ENCODE data around the gene LRRC27.
"Not testable (repeated sequence)": the region's sequence is repeated elsewhere in the genome, so short reads cannot be mapped to it uniquely, and the experiment has no call there.

Gene LRRC27

DNA sequence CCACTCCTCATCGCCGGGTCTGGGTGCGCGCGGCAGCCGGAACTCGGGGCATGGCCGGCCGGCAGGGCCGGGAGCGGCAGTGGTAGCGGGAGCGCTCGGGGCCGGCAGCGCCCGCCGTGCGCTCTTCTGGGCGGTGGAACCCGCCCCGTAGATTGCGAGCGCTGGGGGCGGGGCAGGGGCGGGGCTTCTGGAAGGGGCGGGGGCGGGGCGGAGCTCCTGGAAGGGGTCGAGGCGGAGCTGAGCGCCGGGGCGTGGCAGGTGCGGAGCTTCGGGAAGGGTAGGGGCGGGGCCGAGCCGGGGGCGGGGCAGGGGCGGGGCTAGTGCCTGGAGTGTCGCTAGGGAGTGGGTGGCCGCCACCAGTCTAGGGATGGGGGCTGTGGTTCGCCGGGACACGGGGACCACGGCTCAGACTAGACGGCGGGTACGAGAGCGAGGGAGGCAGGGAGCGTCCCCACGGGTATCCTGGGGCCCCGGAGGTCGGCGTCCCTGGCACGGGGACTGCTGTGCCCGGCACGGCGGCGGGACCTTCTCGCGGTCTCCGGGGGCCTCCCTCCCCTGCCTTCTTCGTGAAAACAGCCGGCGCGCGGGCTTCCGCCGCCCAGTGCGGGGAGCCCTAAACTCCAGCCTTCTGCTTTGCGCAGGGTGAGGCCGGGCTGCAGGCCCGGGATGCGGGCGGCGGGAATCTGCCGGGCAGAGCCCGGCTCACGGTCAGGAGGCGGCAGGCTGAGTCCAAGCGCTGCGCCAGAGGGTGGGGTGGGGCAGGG, 24.0 kb upstream of the LRRC27 start, which contains the start of gene STK32C:
Gene STK32C, minus strand, starts transcription at position 128 of the 764 bp plus-strand sequence. Its CDS starts 117 bp downstream, at position 11.
- Mint-ChIP-seq H3K27ac (peak within 1 kb of the TSS; percentile 59), H3K36me3 (ENCODE audit: low read depth) (no peaks in the 10 kb centered on the region), H3K9me3 (no peaks in the 10 kb centered on the region), H3K27me3 (no peaks in the 10 kb centered on the region), H3K4me3 (peak within 1 kb of the TSS; percentile 87), H3K4me1 (peaks cover 14% of the 10 kb centered on the region)
- DNase-seq, result peak; percentile 91
- ATAC-seq, result peak; percentile 85

DNA sequence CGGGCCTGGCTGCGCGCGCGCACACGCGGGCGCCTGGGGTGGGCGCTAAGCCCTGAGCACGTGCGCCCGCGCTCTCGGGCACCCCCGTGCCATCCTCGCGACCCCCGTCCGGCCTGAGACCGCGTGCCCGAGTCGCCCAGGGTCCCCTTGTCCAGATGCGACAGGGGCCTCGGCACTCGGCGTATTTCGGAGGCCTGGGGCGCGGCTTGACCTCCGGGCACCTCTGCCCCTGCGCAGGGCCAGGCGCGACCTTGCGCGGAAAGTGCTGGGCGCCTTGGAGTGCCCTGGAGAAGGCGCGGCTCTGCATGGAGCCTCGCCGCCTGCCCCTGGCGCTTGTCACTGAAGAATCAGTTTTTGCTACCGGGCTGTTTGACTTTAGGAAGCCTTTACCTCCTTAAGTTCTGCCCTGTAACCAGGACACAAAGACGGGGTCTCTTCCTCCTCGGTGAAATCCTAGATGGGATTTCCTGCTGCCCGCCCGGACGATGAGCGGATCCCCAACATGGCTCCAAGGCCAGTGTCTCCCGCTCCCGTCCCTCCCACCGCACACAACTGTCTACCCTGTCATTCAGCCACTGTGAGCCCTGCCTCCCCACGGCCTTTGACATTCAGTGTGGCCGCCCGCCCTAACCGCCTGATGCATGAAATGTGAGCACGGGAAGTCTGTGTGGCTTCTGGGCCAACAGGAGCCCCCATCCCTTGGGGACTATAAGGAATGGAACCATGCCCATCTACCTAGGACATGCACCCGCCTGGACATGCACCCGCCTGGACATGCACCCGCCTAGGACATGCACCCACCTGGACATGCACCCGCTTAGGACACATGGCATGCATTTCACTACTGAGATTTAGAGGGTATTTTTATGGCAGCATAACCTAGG, 23.2 kb upstream of the LRRC27 start:
- no peak for ATAC-seq

DNA sequence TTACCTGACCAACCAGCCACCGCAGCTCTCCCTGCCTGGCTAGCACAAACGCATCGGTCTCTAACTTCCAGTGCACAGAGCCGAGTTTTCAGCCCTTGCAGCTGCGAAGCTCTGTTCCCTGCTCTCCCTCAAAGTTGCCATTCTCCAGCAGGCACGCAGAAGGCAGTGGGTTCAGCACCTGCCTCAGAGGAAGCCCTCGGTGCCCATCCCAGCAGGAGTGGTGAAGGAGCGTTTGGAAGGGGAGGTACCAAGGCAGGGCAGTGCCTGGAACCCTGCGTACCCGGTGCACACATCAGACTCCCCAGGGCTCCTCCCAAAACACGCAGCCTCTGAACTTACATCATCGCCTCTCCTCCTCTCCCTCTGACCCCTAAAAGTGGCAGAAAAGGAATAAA, 22.5 kb upstream of the LRRC27 start:
- ATAC-seq (no peak), DNase-seq (no peak)
- Mint-ChIP-seq H3K4me1 (peaks cover 14% of the 10 kb centered on the region), H3K36me3 (ENCODE audit: low read depth) (no peaks in the 10 kb centered on the region), H3K4me3 (peak overlapping the region; percentile 21), H3K27ac (no peak overlapping the region), H3K9me3 (no peaks in the 10 kb centered on the region), H3K27me3 (no peaks in the 10 kb centered on the region)

More for the DNA sequence above, 23.2 kb upstream of the LRRC27 start:
- H3K27ac Mint-ChIP-seq, result no peak overlapping the region
- no peaks in the 10 kb centered on the region for H3K27me3 Mint-ChIP-seq
- no peak for DNase-seq
- no peaks in the 10 kb centered on the region for H3K9me3 Mint-ChIP-seq
- peaks cover 14% of the 10 kb centered on the region for H3K4me1 Mint-ChIP-seq
- H3K36me3 Mint-ChIP-seq (ENCODE audit: low read depth), result no peaks in the 10 kb centered on the region
- H3K4me3 Mint-ChIP-seq, result peak overlapping the region; percentile 65

DNA sequence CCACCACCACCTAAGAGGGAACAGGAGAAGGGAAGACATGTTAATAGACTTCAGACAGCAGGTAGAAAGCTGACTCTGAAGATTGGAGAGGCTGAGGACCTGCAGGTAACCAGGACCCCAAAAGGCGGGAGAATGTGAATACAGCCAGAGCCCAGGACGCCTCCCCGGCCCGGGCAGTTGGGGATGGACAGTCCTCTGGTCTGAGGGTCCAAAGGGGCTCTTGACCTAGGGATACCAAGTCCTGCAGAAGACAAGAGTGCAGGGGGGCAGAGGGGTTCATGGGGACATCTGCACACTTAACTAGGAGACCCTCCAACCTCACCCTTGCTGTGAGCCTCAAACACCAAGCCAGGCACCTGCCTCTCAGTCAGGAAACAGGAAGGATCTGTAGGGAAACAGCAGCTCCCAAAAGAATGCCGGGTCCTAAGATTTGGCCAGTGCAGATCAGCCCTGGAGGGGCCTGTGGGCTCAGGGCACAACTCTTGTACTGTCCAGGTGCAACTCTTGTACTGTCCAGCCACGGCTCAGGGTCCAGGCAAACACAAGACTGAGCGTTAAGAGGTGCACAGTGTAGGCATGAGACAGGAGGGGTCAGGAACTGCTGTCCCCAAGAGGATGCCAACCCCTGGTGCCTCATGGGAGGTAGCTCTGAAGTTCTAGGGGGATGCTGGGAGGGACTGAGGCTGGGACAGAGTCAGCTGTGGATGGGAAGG, 22.0 kb upstream of the LRRC27 start:
- H3K4me1 Mint-ChIP-seq, result peaks cover 14% of the 10 kb centered on the region
- no peak for DNase-seq
- H3K36me3 Mint-ChIP-seq (ENCODE audit: low read depth), result no peaks in the 10 kb centered on the region
- H3K9me3 Mint-ChIP-seq, result no peaks in the 10 kb centered on the region
- no peak for ATAC-seq
- H3K27me3 Mint-ChIP-seq, result no peaks in the 10 kb centered on the region
- peak overlapping the region; percentile 21 for H3K4me3 Mint-ChIP-seq
- no peak overlapping the region for H3K27ac Mint-ChIP-seq

DNA sequence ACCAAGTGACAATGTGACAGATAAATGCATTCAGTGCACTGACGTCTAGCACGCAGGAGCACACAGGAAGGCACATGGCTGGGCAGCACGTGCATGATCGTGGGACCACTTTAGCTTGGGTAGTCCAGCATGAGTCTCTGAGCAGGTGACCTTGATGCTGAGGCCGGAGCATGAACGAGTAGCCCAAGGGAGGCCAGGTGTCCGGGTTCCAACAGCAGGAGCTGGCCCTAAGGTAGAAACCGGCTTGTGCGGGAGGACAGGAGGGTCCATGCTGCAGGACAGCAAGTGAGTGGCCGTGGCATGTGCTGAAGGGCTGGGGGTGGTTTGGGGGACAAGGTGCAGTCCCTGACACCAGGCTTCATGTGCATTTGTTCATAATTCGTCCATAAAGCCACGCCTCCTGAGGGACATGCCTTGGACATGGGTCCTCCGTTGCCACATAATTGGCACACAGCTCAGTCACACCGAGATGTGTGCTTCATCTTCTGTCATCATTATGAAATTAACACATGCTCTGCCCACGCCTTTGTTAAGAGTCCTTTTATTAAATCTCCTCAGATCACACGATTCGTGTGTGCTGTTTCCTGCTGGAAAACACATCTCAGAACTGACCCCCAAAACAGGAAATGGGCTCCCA, 21.2 kb upstream of the LRRC27 start:
- Mint-ChIP-seq H3K27ac (no peak overlapping the region), H3K4me3 (no peak overlapping the region), H3K36me3 (ENCODE audit: low read depth) (no peaks in the 10 kb centered on the region), H3K9me3 (no peaks in the 10 kb centered on the region), H3K27me3 (no peaks in the 10 kb centered on the region), H3K4me1 (peaks cover 14% of the 10 kb centered on the region)
- ATAC-seq, result no peak
- DNase-seq, result no peak

- no peaks in the 10 kb centered on the region for H3K27me3 Mint-ChIP-seq
- no peaks in the 10 kb centered on the region for H3K9me3 Mint-ChIP-seq
- H3K27ac Mint-ChIP-seq, result no peak overlapping the region
- no peak for DNase-seq
- H3K4me1 Mint-ChIP-seq, result peaks cover 11% of the 10 kb centered on the region
- no peaks in the 10 kb centered on the region for H3K36me3 Mint-ChIP-seq (ENCODE audit: low read depth)
- no peak for ATAC-seq
- no peak overlapping the region for H3K4me3 Mint-ChIP-seq
These were observed 20.6 kb upstream of the LRRC27 start for GRCh38 chr10:132311338-132311939.

GRCh38 chr10:132313305-132313704, 18.7 kb upstream of the LRRC27 start:
- no peaks in the 10 kb centered on the region for H3K36me3 Mint-ChIP-seq (ENCODE audit: low read depth)
- H3K9me3 Mint-ChIP-seq, result no peaks in the 10 kb centered on the region
- DNase-seq (no peak), ATAC-seq (no peak)
- H3K4me3 Mint-ChIP-seq, result no peak overlapping the region
- no peak overlapping the region for H3K27ac Mint-ChIP-seq
- no peaks in the 10 kb centered on the region for H3K27me3 Mint-ChIP-seq
- peaks cover 6% of the 10 kb centered on the region for H3K4me1 Mint-ChIP-seq

DNA sequence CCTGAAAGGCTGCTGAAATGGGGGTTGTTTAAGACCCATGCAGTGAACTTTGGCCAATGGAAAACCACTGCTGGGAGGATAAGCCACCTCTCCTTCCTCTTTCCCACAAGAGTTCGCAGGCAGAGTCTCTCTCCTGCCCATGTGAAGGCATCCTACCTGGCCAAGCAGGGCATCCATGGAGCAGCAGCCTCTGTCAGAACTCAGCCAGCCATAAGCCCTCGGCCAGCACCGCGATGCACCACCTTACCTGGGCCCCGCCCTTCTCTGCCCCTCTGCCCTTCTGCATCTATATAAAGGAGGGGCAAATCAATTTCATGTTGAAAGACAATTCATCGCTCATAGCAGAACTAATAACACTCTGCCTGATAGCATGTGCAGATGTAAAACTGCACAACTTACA, 18.1 kb upstream of the LRRC27 start:
- no peaks in the 10 kb centered on the region for H3K27me3 Mint-ChIP-seq
- H3K9me3 Mint-ChIP-seq, result no peaks in the 10 kb centered on the region
- H3K4me1 Mint-ChIP-seq, result peaks cover 6% of the 10 kb centered on the region
- no peak for DNase-seq
- no peak overlapping the region for H3K27ac Mint-ChIP-seq
- H3K36me3 Mint-ChIP-seq (ENCODE audit: low read depth), result no peaks in the 10 kb centered on the region
- H3K4me3 Mint-ChIP-seq, result no peak overlapping the region
- ATAC-seq, result no peak

- Mint-ChIP-seq H3K27ac (no peak overlapping the region), H3K4me1 (peaks cover 4% of the 10 kb centered on the region), H3K4me3 (no peak overlapping the region), H3K9me3 (no peaks in the 10 kb centered on the region), H3K27me3 (no peaks in the 10 kb centered on the region), H3K36me3 (ENCODE audit: low read depth) (no peaks in the 10 kb centered on the region)
- DNase-seq, result no peak
- no peak for ATAC-seq
These were observed 17.7 kb upstream of the LRRC27 start for GRCh38 chr10:132314336-132314735.

DNA sequence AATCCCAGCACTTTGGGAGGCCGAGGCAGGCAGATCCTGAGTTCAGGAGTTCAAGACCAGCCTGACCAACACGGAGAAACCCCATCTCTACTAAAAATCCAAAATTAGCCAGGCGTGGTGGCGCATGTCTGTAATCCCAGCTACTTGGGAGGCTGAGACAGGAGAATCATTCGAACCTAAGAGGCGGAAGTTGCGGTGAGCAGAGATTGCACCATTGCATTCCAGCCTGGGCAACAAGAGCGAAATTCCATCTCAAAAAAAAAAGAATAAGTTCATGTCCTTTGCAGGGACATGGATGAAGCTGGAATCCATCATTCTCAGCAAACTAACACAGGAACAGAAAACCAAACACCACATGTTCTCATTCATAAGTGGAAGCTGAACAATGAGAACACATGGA, 17.1 kb upstream of the LRRC27 start:
- not testable (repeated sequence) for ATAC-seq; H3K4me1 Mint-ChIP-seq; H3K4me3 Mint-ChIP-seq; DNase-seq; H3K9me3 Mint-ChIP-seq; H3K27ac Mint-ChIP-seq; H3K36me3 Mint-ChIP-seq (ENCODE audit: low read depth); H3K27me3 Mint-ChIP-seq

- DNase-seq, result no peak
These were observed 15.9 kb upstream of the LRRC27 start for GRCh38 chr10:132316133-132316532.

DNA sequence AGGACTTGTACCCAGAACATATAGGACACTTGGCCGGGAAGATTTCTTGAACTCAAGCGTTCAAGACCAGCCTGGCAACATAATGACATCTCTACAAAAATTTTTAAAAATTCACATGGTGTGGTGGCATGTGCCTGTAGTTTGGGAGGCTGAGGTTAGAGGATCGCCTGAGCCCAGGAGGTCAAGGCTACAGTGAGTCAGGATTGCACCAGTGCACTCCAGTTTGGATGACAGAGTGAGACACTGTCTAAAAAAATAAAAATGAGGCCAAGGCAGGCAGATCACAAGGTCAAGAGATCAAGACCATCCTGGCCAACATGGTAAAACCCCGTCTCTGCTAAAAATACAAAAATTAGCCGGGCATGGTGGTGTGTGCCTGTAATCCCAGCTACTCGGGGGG, 14.5 kb upstream of the LRRC27 start:
- not testable (repeated sequence) for ATAC-seq; H3K36me3 Mint-ChIP-seq (ENCODE audit: low read depth); H3K27ac Mint-ChIP-seq; H3K27me3 Mint-ChIP-seq; DNase-seq; H3K9me3 Mint-ChIP-seq; H3K4me3 Mint-ChIP-seq
- peaks cover 13% of the 10 kb centered on the region for H3K4me1 Mint-ChIP-seq

More at GRCh38 chr10:132316133-132316532, 15.9 kb upstream of the LRRC27 start:
- Mint-ChIP-seq H3K4me3 (no peak overlapping the region), H3K36me3 (ENCODE audit: low read depth) (no peaks in the 10 kb centered on the region), H3K27me3 (no peaks in the 10 kb centered on the region), H3K4me1 (peaks cover 15% of the 10 kb centered on the region), H3K27ac (no peak overlapping the region), H3K9me3 (no peaks in the 10 kb centered on the region)
- no peak for ATAC-seq

DNA sequence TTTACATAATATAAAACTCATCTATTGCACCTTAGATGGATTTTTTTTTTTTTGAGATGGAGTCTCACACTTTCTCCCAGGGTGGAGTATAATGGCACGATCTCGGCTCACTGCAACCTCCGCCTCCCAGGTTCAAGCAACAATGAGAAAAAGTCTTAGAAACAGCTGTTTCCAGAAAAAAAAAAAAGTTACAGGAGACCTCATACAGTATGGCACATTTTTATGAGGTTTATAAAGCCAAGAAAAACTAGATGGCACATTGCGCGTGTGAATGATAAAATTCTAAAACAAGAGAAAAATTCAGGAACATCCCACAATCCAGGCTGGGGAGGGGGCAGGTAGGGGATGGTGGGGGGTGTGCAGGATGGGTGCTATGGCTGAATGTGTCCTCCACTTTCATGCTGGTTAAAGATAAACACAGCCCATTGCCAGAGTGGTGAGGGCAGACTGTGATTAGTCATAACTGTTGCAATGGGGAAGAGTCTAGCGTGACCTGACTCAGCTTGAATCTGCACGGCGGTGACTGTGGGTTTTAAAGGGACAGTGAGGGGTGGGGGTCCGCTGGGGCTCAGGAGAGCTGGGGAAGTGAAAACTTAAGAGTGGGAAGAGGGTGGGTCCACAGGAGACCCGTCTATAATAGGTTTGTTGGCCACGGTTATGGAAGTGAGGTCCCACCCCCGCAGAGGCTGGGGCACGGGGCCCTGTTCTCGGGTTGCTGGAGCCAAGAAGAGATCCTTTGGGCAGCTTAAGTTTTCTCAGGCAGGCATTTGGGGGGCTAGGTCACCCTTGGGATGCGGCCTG, 11.9 kb upstream of the LRRC27 start:
- Mint-ChIP-seq H3K27ac (peak overlapping the region; percentile 26), H3K4me1 (peaks cover 18% of the 10 kb centered on the region), H3K4me3 (no peak overlapping the region), H3K27me3 (no peaks in the 10 kb centered on the region), H3K9me3 (no peaks in the 10 kb centered on the region), H3K36me3 (ENCODE audit: low read depth) (peaks cover 6% of the 10 kb centered on the region)
- DNase-seq (peak; percentile 44), ATAC-seq (peak; percentile 96)
